HTR-8/SVneo (cell line): ENCODE results near the gene PTN.
A peak's percentile ranks its signal among the peaks of the same experiment; 100 is the strongest.

ENCODE experiments used
- DNase-seq: peaks from one replicate; pipeline ENCODE4 v3.0.0; 2011; ENCODE audit warnings: low spot score, mixed read lengths; ENCODE audit not compliant: insufficient read length
- FAIRE-seq: peaks from 2 replicates; lab custom pipeline; 2011; peaks lifted over from hg19 to GRCh38; lab: Jason Lieb, UNC

PTN gene

GRCh38 chr7:137343281-137343841, at the start of gene PTN:
TSS of gene PTN (minus strand) at chr7:137343733. CDS start at chr7:137254973, 88,760 bp downstream.
- DNase-seq, result peak; percentile 9
- FAIRE-seq, result no peak

- no peak for FAIRE-seq
- no peak for DNase-seq
These were observed 46.5 kb upstream of the PTN start for GRCh38 chr7:137390076-137390475.

GRCh38 chr7:137388916-137389315, 45.4 kb upstream of the PTN start:
- DNase-seq, result no peak
- no peak for FAIRE-seq

- DNase-seq, result no peak
- no peak for FAIRE-seq
These were observed 43.4 kb upstream of the PTN start for GRCh38 chr7:137386966-137387365.

DNA sequence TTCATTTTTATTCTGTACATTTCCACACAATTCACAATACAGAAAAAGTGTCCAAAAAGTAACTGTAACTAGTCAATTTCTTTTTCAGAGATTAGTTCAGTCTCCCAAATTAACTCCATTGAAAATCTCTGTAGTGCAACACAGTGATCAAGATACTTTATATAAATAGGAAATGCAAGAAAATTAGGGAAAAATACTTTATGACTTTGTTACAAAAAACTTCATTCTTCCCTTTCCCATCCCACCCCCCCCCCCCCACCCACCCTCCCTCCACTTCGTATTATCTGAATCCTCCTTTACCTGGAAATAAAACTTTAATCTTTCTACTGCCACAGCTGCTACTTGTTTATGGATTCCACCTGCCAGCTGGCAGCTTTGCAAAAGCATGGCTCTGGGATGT, 37.5 kb upstream of the PTN start:
- DNase-seq (no peak), FAIRE-seq (no peak)

DNA sequence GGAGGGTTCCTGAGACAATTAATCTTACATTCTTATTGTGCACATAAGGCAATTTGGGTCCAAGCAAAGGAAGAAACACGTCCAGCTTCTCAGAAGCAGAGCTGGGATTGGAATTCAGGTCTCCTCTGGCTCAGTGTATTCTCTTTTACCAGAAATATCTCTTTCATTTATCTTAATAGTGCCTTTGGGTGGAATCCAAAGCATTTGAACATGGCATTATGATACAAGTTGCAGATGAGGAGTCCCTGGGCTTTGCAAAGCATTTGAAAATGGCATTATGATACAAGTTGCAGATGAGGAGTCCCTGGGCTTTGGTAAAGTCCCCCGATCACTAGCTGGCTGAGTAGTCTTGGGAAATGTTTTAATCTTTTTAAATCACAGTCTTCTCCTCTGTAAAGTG, 30.0 kb upstream of the PTN start:
- DNase-seq (no peak), FAIRE-seq (no peak)

GRCh38 chr7:137371616-137372015, 28.1 kb upstream of the PTN start:
- FAIRE-seq (no peak), DNase-seq (no peak)

- no peak for FAIRE-seq
- no peak for DNase-seq
These were observed 23.5 kb upstream of the PTN start for GRCh38 chr7:137366995-137367394.

- no peak for DNase-seq
- FAIRE-seq, result no peak
These were observed 20.1 kb upstream of the PTN start for GRCh38 chr7:137363683-137364082.

DNA sequence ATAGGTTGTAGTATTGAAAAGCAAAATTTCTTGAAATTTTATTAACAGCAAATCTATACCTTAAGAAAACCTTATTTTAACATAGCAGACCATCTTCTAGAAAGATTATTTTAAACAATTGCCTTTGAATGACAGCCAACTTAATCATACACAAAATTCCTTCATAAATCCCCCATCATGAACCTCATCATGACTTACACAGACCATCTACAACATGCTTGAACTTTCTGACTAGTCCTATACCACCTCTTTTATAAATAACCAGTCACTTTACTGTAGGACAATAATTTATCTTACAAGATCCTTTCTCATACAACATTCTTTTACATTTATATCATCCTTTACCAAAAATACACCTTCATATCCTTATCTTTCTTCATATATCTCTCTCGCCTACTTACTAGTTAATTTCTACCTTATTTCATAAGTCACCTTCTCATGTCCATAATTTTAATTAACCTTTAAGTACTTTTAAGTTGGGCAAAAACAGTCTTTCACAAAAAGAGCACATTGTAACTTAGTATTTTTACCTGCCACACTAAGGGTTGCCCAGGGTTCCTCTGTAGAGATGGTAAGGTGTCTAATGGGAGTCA, 16.6 kb upstream of the PTN start:
- DNase-seq (no peak), FAIRE-seq (no peak)

GRCh38 chr7:137354961-137355360, 11.4 kb upstream of the PTN start:
- DNase-seq, result no peak
- no peak for FAIRE-seq

GRCh38 chr7:137354396-137354795, 10.9 kb upstream of the PTN start:
- FAIRE-seq, result no peak
- no peak for DNase-seq

DNA sequence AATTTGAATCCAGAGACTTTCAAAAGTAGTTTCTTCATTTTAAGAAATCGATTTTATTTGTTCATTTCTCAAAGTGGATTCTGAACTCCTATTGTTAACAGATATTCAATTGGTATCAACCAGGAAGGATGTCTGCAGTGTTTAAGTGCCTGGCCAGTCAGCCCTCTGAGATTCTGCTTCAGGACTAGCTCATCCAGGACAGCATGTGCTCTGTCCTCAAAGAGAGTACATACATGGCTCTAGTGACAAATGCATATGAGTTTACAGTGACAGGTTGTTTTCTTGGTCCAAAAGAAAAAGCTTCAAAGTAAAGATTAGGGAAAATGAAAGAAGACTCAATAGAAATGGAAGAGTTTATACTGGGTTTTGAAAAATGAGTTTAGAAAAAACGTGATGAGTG, 8.4 kb upstream of the PTN start:
- FAIRE-seq (no peak), DNase-seq (no peak)

GRCh38 chr7:137345799-137346449, 2.4 kb upstream of the PTN start:
- FAIRE-seq, result no peak
- no peak for DNase-seq

DNA sequence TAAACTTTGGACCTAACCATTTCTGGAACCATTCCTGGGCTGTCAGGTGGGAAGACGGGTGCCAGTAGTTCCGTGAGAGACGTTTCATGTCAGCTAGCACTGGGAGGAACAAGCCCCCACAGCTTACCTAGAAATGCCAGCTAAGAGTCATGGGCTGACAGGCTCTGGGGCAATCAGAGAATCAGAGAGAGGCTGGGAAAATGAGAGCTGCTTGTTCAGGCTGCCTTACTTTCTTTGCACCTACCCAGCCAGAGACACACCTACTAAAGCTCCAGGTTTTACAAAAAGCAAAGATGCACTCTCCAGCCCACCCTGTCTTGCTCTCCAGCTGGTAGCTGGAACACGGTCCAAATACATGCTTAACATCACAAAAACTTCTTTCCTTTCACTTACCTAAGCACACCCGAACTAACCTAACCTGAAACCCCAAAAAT, 688 bp downstream of the PTN start:
- FAIRE-seq, result no peak
- DNase-seq, result no peak

DNA sequence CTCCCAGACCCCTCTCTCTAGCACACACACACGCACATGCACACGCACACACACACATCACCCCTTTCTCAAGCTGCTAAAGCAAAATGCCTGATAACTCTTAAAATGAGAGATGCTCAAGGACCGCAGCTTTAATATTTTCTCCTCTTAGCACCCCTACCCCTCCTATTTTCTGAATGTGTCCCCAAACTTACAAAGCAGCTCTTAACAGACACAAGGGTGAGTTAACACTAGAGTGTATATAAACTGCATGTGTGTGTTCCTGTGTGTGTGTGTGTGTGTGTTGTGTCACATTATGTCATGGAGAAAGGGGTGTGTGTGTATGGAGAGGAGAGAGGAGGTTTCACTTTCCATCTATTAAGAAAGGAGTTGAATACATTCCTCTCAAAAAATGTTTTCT, 1.3 kb downstream of the PTN start:
- FAIRE-seq, result no peak
- no peak for DNase-seq

DNA sequence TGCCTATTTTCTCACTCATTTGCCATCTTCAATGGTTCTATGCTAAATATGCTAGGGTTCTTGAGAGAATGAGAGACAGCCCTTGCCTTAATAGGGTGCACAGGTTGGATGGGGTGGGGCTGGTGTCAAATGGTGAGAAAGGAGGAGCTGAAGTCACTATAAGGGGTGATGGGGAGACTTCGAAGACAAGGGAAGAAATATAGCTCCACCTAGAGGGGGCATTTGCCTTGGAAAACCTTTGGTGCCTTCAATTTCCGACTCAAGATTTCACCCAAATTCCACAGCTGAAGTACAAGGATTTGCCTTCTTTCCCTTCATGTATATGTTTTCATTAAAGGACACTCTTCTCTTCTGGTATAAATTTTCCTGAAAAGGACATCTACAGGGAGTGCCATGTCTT, 5.6 kb downstream of the PTN start:
- no peak for DNase-seq
- no peak for FAIRE-seq

DNA sequence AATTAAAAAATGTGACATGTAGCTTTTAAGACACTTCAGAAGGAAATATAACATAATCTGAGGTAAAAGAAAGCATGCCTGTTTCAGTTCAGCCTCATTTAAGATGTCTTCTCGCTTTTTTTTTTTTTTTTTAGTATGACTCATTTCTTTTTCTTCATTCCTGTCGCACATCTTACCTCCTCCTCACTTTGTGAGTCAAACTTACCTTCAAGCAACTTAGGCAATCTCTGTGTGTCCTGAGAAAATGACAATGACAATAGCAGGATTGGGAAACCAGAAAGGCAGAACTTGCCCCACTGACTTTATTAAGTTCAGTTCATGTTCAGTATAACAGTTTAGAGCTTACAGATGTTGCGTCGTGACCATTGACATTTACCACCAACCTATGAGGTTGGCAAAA, 7.7 kb downstream of the PTN start:
- no peak for DNase-seq
- FAIRE-seq, result no peak

DNA sequence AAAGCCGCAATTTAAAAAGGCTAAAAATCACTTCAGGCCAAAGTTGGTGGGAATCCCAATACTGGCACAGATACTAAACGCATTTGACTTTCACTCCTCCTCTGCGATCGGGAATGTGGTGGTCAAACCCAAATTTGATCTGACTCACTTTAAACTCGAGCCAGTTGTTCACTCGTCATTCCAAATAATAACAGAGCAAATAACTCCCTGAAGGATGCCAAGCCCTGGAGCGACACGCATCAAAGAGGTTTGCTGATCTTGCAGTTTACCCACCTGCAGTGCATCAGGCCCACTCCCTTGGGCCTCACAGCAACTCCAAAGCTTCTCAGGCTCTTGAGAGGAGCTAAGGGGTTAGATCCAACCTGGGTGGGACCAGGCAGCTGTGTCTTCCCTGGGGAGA, 12.2 kb downstream of the PTN start:
- FAIRE-seq, result no peak

GRCh38 chr7:137329411-137329810, 14.1 kb downstream of the PTN start:
- no peak for FAIRE-seq
- no peak for DNase-seq

More for the DNA sequence above, 12.2 kb downstream of the PTN start:
- no peak for DNase-seq

GRCh38 chr7:137328373-137329120, 15.0 kb downstream of the PTN start:
- no peak for FAIRE-seq
- no peak for DNase-seq
